B cell (primary cell): ENCODE measurements around the gene BFSP1. TPM values are rescaled to one million over a fixed set of nuclear protein-coding genes. Genes with fewer than 3 reads are reported as not detected.

Experiments used
- ATAC-seq: fragments of 200-7000 bp; cut with Tn5 transposase; one replicate; pipeline ENCODE4 v1.10.0; 2021; ENCODE audit warnings: low read depth, mild to moderate bottlenecking, moderate number of reproducible peaks, moderate library complexity
- CTCF ChIA-PET: fragments of 350-600 bp; sonication (Branson Sonifier 250); formaldehyde crosslinking; loops from one replicate; lab custom pipeline; 2021; ENCODE audit warnings: antibody characterized with exemption, inconsistent platforms; lab: Charles Lee
- POLR2A ChIA-PET: fragments of 350-600 bp; sonication (Branson Sonifier 250); formaldehyde crosslinking; loops from one replicate; lab custom pipeline; 2021; ENCODE audit warnings: antibody characterized with exemption; lab: Charles Lee
- DNase-seq: peaks from one replicate; pipeline ENCODE4 v3.0.0; 2013
- H2AFZ ChIP-seq: 2 replicates; pipeline ENCODE4 v1.6.1; 2012; ENCODE audit warnings: mild to moderate bottlenecking, low read depth, low read length; ENCODE audit not compliant: insufficient read depth, poor library complexity, severe bottlenecking
- H3K27ac ChIP-seq, 2 donors: 1 replicate in 1 of 2; 2 replicates in 1 of 2; pipeline ENCODE4 v1.5.1; 2012 to 2013; ENCODE audit warnings: low read length in 2 of 2, mild to moderate bottlenecking in 2 of 2, moderate library complexity in 1 of 2
- H3K27me3 ChIP-seq, 4 experiments: fragments of 200-600 bp in 1 of 4; sonication (generic) in 1 of 4; replicated peaks in 1 of 4; 1 replicate in 2 of 4; 2 replicates in 2 of 4; pipeline versions ENCODE4 v1.6.1 to v1.7.0; 2013 to 2016; ENCODE audit warnings: low read length in 3 of 4, mild to moderate bottlenecking in 2 of 4, mixed read lengths in 1 of 4, moderate library complexity in 1 of 4; ENCODE audit not compliant: insufficient read depth in 4 of 4, control insufficient read depth in 3 of 4; ENCODE audit errors: control extremely low read depth in 1 of 4
- H3K36me3 ChIP-seq, 2 experiments: replicated peaks in 1 of 2; 1 replicate in 1 of 2; 2 replicates in 1 of 2; pipeline versions ENCODE4 v1.6.1 to v1.7.1; 2013; ENCODE audit warnings: low read length in 1 of 2; ENCODE audit not compliant: insufficient read depth in 2 of 2, control insufficient read depth in 1 of 2; ENCODE audit errors: control extremely low read depth in 1 of 2, extremely low read depth in 1 of 2
- H3K4me1 ChIP-seq, 2 donors: fragments of 200-600 bp in 1 of 2; sonication (generic) in 1 of 2; 1 replicate in 1 of 2; 2 replicates in 1 of 2; pipeline versions ENCODE4 v1.5.1 to v1.6.1; 2013 to 2017; ENCODE audit warnings: low read length in 2 of 2; ENCODE audit not compliant: control insufficient read depth in 2 of 2, insufficient read depth in 2 of 2
- H3K4me2 ChIP-seq: replicated peaks from 2 replicates; pipeline ENCODE3; 2012; ENCODE audit warnings: mild to moderate bottlenecking, low read depth, low read length; ENCODE audit not compliant: poor library complexity, severe bottlenecking
- H3K4me3 ChIP-seq, 5 experiments: fragments of 200-600 bp in 1 of 5; sonication (generic) in 1 of 5; 1 replicate in 3 of 5; 2 replicates in 2 of 5; pipeline versions ENCODE4 v1.5.1 to v1.7.0; 2011 to 2016; ENCODE audit warnings: low read length in 4 of 5, mild to moderate bottlenecking in 4 of 5, low read depth in 2 of 5, control low read depth in 1 of 5, moderate library complexity in 1 of 5; ENCODE audit not compliant: insufficient read depth in 1 of 5; ENCODE audit errors: control extremely low read depth in 1 of 5, extremely low read depth in 1 of 5
- H3K79me2 ChIP-seq: fragments of 200-600 bp; sonication (generic); one replicate; pipeline ENCODE4 v1.6.0; 2016; ENCODE audit warnings: low read length; ENCODE audit not compliant: control insufficient read depth, insufficient read depth
- H3K9ac ChIP-seq: fragments of 200-600 bp; sonication (generic); 2 replicates; pipeline ENCODE4 v1.6.1; 2017; ENCODE audit warnings: mild to moderate bottlenecking, low read length, moderate library complexity
- H3K9me3 ChIP-seq, 3 donors: one replicate each; pipeline versions ENCODE4 v1.6.1 to v1.7.1; 2013; ENCODE audit warnings: low read length in 2 of 3; ENCODE audit not compliant: control insufficient read depth in 2 of 3, insufficient read depth in 1 of 3; ENCODE audit errors: control extremely low read depth in 1 of 3
- H4K20me1 ChIP-seq: 2 replicates; pipeline ENCODE4 v1.6.0; 2012; ENCODE audit warnings: mild to moderate bottlenecking, low read length; ENCODE audit not compliant: insufficient read depth, control insufficient read depth, poor library complexity, severe bottlenecking
- H3K27ac Mint-ChIP-seq: one replicate; pipeline ENCODE4 v1.8.0; 2021; ENCODE audit warnings: mixed read lengths
- H3K27me3 Mint-ChIP-seq: one replicate; pipeline ENCODE4 v1.8.0; 2021; ENCODE audit warnings: mixed read lengths
- H3K4me1 Mint-ChIP-seq: one replicate; pipeline ENCODE4 v1.8.0; 2021; ENCODE audit warnings: mixed read lengths
- H3K4me3 Mint-ChIP-seq: one replicate; pipeline ENCODE4 v1.8.0; 2021; ENCODE audit warnings: mixed read lengths
- H3K9me3 Mint-ChIP-seq: one replicate; pipeline ENCODE4 v1.8.0; 2022; ENCODE audit warnings: mixed read lengths; ENCODE audit not compliant: insufficient read depth
- CTCF ChIP-seq: fragments of 200-600 bp; IDR thresholded peaks from one replicate; pipeline ENCODE4 v1.8.0; 2022; ENCODE audit warnings: antibody characterized with exemption, mild to moderate bottlenecking
- EZH2 ChIP-seq: IDR thresholded peaks from 2 replicates; pipeline ENCODE4 v1.6.1; 2012; ENCODE audit warnings: borderline replicate concordance, low read depth, mild to moderate bottlenecking, moderate library complexity, low read length; ENCODE audit not compliant: insufficient read depth, poor library complexity, severe bottlenecking
- WGBS: methylation state at CpG from one replicate; pipeline ENCODE4 v1.1.5; 2013; ENCODE audit warnings: missing lambda C conversion rate; ENCODE audit not compliant: insufficient coverage; 5-methylcytosine and 5-hydroxymethylcytosine counted together
- intact Hi-C: fragments of 100-400 bp; cut with micrococcal nuclease; formaldehyde crosslinking; loops from one replicate; pipeline ENCODE4 v1.10.0; 2022
- polyA plus RNA-seq: library from polyadenylated mRNA; depleted of rRNA; stranded (reverse); fragments of >200 nt; gene quantifications from 2 replicates; pipeline ENCODE4 v1.2.3, GENCODE V29; 2012
- total RNA-seq, 2 donors: library from RNA; stranded (reverse); fragments of 120-200 nt in 1 of 2; gene quantifications; 1 replicate in 1 of 2; 2 replicates in 1 of 2; pipeline versions ENCODE4 v1.2.3 to v1.2.4, GENCODE V29; 2013 to 2022

Gene BFSP1
- total and polyA plus RNA-seq, 2 donors (not counting 1 experiment from before 2014, with no cell fraction given) = not detected

DNA sequence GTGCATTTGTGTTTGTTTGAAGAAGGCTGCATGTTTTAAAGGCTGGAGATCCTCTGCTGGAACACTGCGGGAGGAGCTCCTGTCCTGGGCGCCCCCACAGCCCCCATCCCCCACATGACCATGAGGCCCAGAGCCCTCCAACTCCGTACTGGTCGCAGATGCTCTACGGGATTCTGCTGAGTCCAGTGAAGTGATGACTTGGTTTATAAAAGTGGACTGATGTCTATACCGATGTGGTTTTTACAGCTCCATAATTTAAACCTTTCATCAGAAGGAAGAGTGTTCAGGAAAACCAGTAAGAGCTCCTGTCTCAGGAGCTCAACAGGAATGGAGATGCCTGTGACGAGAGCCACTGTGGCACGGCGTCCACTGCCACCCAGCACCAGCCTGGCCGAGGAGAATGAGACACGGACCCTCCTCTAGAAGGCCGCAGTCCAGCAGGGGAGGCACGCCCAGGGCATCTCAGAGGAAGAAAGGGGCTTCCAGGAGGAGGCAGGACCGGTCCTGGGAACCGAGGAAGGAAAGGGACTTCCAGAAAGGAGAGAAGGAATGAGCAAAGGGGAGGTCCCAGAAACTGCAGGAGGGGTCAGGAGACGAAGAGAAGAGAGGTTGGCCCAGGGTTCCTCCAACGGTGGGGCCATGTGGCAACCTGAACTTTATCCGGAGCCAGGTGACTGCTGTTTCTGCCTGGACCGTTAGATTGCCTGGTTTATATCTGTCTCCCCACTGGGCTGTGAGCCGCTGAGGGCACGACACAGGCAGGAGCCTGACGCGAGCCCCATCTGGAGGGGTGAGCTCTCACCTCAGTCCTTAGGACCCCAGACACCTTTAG lies 26.9 kb downstream of the BFSP1 start:
- CTCF ChIA-PET = interaction anchor here (0.6 to 3.3 kb wide), 29 partner anchors 8 to 772 kb away, joined by 3 to 22 read pairs (median 4); partner anchors contain the start of genes BFSP1 and RRBP1
- H3K27ac ChIP-seq = peak overlapping the region in 1 of 2 donors; percentile 51
- intact Hi-C loops = loop anchor here (1.0 to 10.0 kb wide), 5 partner anchors 67 to 633 kb away; partner anchors contain the start of genes DSTN, KAT14 and PET117
- POLR2A ChIA-PET = interaction anchor here (1.6 kb wide), 1 partner anchor 962 kb away, joined by 4 read pairs; the partner anchor contains the start of gene DZANK1
- peaks cover 7% of the 10 kb centered on the region for H3K27me3 Mint-ChIP-seq
- H3K9me3 Mint-ChIP-seq = no peaks in the 10 kb centered on the region
- H4K20me1 ChIP-seq = no peaks in the 10 kb centered on the region
- 50% methylated on average over 13 of the region's 23 CpGs for WGBS
- H3K9ac ChIP-seq = peak overlapping the region; percentile 74
- no peak for TF ChIP-seq CTCF
- no peak for TF ChIP-seq EZH2
- no peak for ATAC-seq
- peak overlapping the region; percentile 37 for H3K27ac Mint-ChIP-seq
- H3K36me3 ChIP-seq = no peaks in the 10 kb centered on the region
- no peaks in the 10 kb centered on the region for H3K79me2 ChIP-seq
- no peak for DNase-seq
- no peaks in the 10 kb centered on the region for H3K27me3 ChIP-seq
- peaks cover 13% of the 10 kb centered on the region for H3K4me1 Mint-ChIP-seq
- H3K4me3 ChIP-seq = peak overlapping the region in 2 of 5 experiments; percentile 69 to 81
- peak overlapping the region; percentile 94 for H3K4me3 Mint-ChIP-seq
- no peaks in the 10 kb centered on the region for H3K9me3 ChIP-seq
- peaks cover 9 to 17% of the 10 kb centered on the region in 2 donors for H3K4me1 ChIP-seq
- H2AFZ ChIP-seq = peak overlapping the region; percentile 82
- H3K4me2 ChIP-seq = peak overlapping the region; percentile 95
